SU-DHL-6 (cell line): ENCODE data around the gene PRKAG1.

ENCODE experiments used
- EZH2phosphoT487 ChIP-seq: fragments of 200-600 bp; sonication (generic), shearing (Covaris generic); conservative IDR thresholded peaks from 2 replicates; pipeline ENCODE4 v1.6.1; 2018; ENCODE audit warnings: mild to moderate bottlenecking, antibody characterized with exemption, low read length, moderate library complexity, mixed read lengths
- TF ChIP-seq, protein P1 (sequence below): fragments of 200-600 bp; sonication (generic); IDR thresholded peaks from one replicate; pipeline ENCODE4 v1.5.1; 2017; ENCODE audit warnings: antibody characterized with exemption, mild to moderate bottlenecking, low read length, moderate library complexity; ENCODE audit not compliant: insufficient read depth, poor library complexity, severe bottlenecking

DNA sequence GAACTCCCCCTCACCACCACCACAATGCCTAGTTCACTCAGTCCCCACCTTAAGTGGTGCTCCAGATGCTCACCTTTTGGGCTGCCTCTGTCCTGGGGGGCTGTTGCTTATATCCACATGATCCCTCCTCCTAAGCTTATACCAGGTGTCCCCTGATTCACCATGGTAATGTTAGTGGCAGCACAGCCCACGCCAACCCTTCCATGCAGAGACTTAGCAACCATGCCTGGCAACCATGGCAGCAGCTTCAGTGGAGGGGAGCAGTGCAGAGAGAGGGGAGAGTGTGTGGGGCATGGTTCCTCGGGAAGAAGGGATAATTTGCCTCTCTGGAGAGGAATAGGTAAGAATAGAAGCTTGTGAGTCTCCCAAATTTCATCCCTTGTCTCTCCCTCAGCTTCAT lies 18.2 kb downstream of the PRKAG1 start:
- TF ChIP-seq, protein P1, sequence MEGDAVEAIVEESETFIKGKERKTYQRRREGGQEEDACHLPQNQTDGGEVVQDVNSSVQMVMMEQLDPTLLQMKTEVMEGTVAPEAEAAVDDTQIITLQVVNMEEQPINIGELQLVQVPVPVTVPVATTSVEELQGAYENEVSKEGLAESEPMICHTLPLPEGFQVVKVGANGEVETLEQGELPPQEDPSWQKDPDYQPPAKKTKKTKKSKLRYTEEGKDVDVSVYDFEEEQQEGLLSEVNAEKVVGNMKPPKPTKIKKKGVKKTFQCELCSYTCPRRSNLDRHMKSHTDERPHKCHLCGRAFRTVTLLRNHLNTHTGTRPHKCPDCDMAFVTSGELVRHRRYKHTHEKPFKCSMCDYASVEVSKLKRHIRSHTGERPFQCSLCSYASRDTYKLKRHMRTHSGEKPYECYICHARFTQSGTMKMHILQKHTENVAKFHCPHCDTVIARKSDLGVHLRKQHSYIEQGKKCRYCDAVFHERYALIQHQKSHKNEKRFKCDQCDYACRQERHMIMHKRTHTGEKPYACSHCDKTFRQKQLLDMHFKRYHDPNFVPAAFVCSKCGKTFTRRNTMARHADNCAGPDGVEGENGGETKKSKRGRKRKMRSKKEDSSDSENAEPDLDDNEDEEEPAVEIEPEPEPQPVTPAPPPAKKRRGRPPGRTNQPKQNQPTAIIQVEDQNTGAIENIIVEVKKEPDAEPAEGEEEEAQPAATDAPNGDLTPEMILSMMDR = no peak
- no peak for TF ChIP-seq EZH2phosphoT487
